Right cardiac atrium (tissue), 5 donors: ENCODE measurements around the gene NOTO. TPM values are rescaled to one million over a fixed set of nuclear protein-coding genes. Genes with fewer than 3 reads are reported as not detected.
A peak's percentile ranks its signal among the peaks of the same experiment; 100 is the strongest.

Source experiments
- ATAC-seq, 2 donors: fragments of 200-7000 bp; cut with Tn5 transposase; one replicate each; pipeline versions ENCODE4 v1.8.0 to v1.9.1; 2020; ENCODE audit warnings: moderate library complexity in 2 of 2, mild to moderate bottlenecking in 1 of 2
- DNase-seq, 3 donors: peaks; one replicate each; pipeline ENCODE4 v3.0.0-alpha.2; 2020
- H3K27ac ChIP-seq: one replicate; pipeline ENCODE4 v1.5.1; 2013; ENCODE audit warnings: mild to moderate bottlenecking, low read length, control low read depth, moderate library complexity
- H3K27me3 ChIP-seq: one replicate; pipeline ENCODE4 v1.6.1; 2013; ENCODE audit not compliant: control insufficient read depth, insufficient read depth
- H3K4me1 ChIP-seq: one replicate; pipeline ENCODE4 v1.6.1; 2013; ENCODE audit warnings: low read length; ENCODE audit not compliant: control insufficient read depth, insufficient read depth
- H3K4me3 ChIP-seq: one replicate; pipeline ENCODE4 v1.5.1; 2013; ENCODE audit warnings: low read length, control low read depth
- H3K9me3 ChIP-seq: one replicate; pipeline ENCODE4 v1.6.1; 2013; ENCODE audit warnings: low read length; ENCODE audit not compliant: control insufficient read depth
- WGBS: extraction: QIAGEN DNeasy Blood & Tissue Kit; methylation state at CpG from one replicate; pipeline ENCODE4 v1.1.7; 2013; 5-methylcytosine and 5-hydroxymethylcytosine counted together
- intact Hi-C, 4 donors: fragments of 100-400 bp; cut with DNase I; formaldehyde crosslinking; loops; one replicate each; pipeline versions ENCODE4 v1.11.0 to v1.14.0; 2022 to 2023
- polyA plus RNA-seq: library from polyadenylated mRNA; stranded (reverse); fragments of 200-250 nt; gene quantifications from one replicate; pipeline ENCODE4 v1.2.3, GENCODE V29; 2013
- total RNA-seq, 4 donors: library from RNA; stranded (reverse); fragmentation: NEBNext Ultra II Directional; extraction: Animal tissue kit (Norgen Biotek cat#: 25700); gene quantifications; one replicate each; pipeline ENCODE4 v1.2.1, GENCODE V29; 2021
- donor health status: healthy with polysubstance abuse.
- donor health status: DM: no; HTN: yes; CAD: no.
- donor health status: DM: no; HTN: no; CAD: no.
- donor health status: DM: no; HTN: yes; CAD: no; lungs with severe emphysema.
- donor health status: DM: yes; HTN: yes; CAD: no.

NOTO gene
- total and polyA plus RNA-seq, 5 donors, result not detected

DNA sequence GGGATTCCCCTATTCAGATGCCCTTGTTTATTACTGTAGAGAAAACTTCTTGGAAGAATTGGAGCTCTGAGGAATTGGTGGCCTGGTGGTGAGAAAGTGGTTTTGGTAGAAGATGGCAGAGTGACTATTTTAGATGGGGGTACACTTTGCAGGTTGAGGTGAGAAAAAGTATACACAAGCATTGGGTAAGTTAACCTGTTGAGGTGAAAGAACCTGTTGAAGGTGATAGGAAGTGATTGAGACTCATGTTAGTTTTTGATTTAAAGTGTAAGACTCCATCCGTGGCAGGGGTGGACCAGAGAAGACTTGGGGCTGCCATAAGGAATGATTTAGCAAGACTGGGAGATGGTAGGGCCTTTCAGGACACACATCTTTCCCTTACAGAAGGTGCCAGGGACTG lies 34.8 kb downstream of the NOTO start:
- H3K27me3 ChIP-seq, result no peaks in the 10 kb centered on the region
- peaks cover 3% of the 10 kb centered on the region for H3K4me1 ChIP-seq
- intact Hi-C loops, result no loop called here
- H3K27ac ChIP-seq, result no peak overlapping the region
- H3K4me3 ChIP-seq, result no peak overlapping the region
- H3K9me3 ChIP-seq, result no peaks in the 10 kb centered on the region
- DNase-seq (no peak), ATAC-seq (no peak)
- WGBS, result 59% methylated on average over 1 of the region's 1 CpG

DNA sequence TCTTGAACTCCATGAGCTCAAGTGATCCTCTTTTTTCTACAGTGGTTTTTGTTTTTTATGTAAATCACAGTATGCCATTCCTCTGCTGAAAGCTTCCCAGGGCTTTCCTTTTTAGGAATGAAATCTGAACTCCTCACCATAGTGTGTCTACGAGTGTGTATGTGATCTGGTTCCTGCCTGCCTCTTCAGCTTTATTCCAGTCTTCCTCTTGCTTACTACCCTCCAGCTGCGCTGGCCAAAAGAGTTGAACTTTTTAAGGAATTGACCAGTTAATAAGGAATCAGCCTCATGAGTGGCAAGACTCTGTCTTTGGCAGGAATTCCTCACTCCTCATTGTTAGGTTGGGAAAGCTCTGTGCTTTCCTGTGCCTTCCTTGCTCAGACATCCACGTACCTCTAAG lies 35.8 kb downstream of the NOTO start:
- peaks cover 3% of the 10 kb centered on the region for H3K4me1 ChIP-seq
- no peak overlapping the region for H3K4me3 ChIP-seq
- ATAC-seq, result no peak
- WGBS, result 68% methylated on average over 3 of the region's 3 CpGs
- no peak for DNase-seq
- intact Hi-C loops, result no loop called here
- H3K27ac ChIP-seq, result no peak overlapping the region
- H3K27me3 ChIP-seq, result no peaks in the 10 kb centered on the region
- no peaks in the 10 kb centered on the region for H3K9me3 ChIP-seq

DNA sequence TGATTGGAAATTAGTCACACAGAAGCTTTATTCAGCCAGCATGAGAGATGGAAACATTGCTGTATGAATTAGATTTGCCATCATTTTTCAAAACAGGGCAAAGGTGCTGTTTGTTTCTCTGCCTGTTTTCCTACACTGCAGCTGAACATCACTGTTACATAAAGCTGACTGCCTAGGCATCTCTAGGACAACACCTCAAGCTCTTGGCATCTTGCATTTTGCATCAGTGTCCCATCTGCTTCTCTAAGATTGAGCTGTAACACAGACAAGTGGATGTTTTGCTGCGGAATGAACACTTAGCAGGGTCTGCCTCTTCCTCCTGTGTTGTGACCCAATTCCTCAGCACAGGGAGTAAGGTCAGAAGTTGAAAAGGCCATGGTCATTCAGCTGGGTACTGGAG lies 36.6 kb downstream of the NOTO start:
- Histone ChIP-seq H3K27me3 (no peaks in the 10 kb centered on the region), H3K9me3 (no peaks in the 10 kb centered on the region), H3K27ac (no peak overlapping the region), H3K4me1 (peaks cover 3% of the 10 kb centered on the region), H3K4me3 (no peak overlapping the region)
- 84% methylated on average over 1 of the region's 1 CpG for WGBS
- DNase-seq (no peak), ATAC-seq (no peak)
- intact Hi-C loops, result no loop called here

DNA sequence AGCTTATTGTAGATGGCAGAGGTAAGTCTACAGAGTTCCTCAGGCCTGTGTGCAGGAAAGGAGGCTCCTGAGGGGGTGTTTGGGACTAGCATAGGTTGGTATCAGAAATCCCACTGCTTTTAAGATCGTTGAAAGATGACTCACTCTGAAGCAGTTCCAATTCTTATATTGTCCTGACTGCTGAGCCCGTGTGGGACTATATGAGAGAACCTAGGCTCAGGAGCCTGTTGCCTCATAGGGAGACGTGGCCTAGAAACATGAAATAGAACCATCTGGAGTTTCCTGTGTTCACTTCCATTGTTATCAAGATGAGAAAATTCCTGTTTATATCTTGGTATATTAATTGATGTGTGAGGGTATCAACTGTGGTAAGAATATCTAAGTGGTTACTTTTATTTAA lies 37.4 kb downstream of the NOTO start:
- Histone ChIP-seq H3K4me3 (no peak overlapping the region), H3K9me3 (no peaks in the 10 kb centered on the region), H3K27ac (no peak overlapping the region), H3K27me3 (no peaks in the 10 kb centered on the region), H3K4me1 (peaks cover 3% of the 10 kb centered on the region)
- 42% methylated on average over 3 of the region's 3 CpGs for WGBS
- ATAC-seq (no peak), DNase-seq (no peak)
- intact Hi-C loops, result no loop called here

DNA sequence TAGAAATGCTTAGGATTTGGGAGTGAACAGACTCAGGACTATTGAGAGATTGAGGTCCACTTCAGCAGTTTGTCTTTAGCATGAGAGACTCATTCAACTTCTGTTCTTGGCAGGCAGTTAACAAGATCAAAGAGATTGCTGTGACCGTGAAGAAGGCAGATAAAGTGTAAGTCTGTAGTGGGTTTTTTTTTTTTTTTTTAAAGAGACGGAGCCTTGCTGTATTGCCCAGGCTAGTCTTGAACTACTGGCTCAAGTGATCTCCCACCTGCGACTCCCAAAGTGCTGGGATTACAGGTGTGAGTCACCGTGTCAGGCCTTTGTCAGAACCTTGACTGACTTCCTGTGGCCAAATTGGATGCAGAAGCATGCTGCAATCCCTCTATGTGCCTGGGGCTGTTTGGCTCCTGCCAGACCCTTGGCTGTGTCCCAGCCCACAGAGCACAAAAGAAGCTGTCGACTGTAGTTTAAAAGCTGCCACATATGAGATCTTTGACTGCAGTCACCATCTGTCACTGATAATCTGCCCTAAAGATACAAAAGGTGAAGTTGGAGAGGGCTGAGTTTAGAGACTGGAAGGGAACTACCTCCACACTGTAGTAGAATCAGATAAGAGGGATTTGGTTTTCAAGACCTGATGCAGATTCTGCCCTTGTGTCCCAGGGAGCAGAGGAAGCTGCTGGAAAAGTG lies 41.7 kb downstream of the NOTO start:
- peak in 1 of 2 donors; percentile 38 for ATAC-seq
- WGBS, result 39% methylated on average over 5 of the region's 5 CpGs
- intact Hi-C loops, result no loop called here

DNA sequence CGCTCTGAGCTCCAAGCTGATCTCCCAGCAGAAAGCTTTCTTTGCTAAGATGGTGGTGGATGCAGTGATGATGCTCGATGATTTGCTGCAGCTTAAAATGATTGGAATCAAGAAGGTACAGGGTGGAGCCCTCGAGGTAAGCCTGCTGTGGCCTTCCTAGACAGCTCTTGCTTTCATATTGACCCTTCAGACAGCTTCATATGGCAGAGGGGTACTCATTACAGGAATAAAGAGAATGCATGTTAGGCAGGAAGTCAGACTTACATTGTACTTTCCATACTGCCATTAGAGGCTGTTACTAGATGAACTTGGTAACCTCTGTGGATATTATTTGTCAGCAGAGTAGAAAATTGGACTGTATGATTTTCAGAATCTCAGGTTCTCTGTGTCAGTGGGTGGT lies 42.2 kb downstream of the NOTO start:
- no peak overlapping the region for H3K27ac ChIP-seq
- no peak overlapping the region for H3K4me3 ChIP-seq
- ATAC-seq (no peak), DNase-seq (no peak)
- no peaks in the 10 kb centered on the region for H3K4me1 ChIP-seq
- H3K9me3 ChIP-seq, result no peaks in the 10 kb centered on the region
- intact Hi-C loops, result no loop called here
- H3K27me3 ChIP-seq, result no peaks in the 10 kb centered on the region
- 89% methylated on average over 3 of the region's 3 CpGs for WGBS

More for the DNA sequence above, 41.7 kb downstream of the NOTO start:
- Histone ChIP-seq H3K9me3 (no peaks in the 10 kb centered on the region), H3K4me3 (no peak overlapping the region), H3K4me1 (no peaks in the 10 kb centered on the region), H3K27me3 (no peaks in the 10 kb centered on the region), H3K27ac (no peak overlapping the region)
- DNase-seq, result no peak

DNA sequence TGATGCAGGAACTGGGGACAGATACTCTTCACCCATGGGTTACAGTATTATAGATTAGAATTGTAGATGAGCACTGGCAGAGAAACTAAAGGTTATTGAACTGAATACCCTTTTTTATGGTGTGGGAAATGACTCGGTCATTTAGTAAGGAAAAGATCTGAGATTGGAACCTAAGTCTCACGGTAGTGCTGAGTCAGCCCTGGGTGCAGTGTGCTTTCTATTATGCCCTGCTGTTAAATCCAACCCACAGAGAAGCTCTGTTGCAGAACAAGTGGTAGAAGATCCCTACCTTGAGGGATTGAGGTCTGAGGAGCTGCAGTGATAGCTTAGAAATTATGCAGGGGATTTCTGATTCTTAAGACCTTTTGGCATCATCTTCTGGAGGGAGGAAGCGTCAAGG lies 44.5 kb downstream of the NOTO start:
- ATAC-seq (no peak), DNase-seq (no peak)
- no peaks in the 10 kb centered on the region for H3K9me3 ChIP-seq
- no peaks in the 10 kb centered on the region for H3K4me1 ChIP-seq
- intact Hi-C loops, result no loop called here
- H3K27ac ChIP-seq, result no peak overlapping the region
- WGBS, result 85% methylated on average over 3 of the region's 3 CpGs
- H3K4me3 ChIP-seq, result no peak overlapping the region
- no peaks in the 10 kb centered on the region for H3K27me3 ChIP-seq

DNA sequence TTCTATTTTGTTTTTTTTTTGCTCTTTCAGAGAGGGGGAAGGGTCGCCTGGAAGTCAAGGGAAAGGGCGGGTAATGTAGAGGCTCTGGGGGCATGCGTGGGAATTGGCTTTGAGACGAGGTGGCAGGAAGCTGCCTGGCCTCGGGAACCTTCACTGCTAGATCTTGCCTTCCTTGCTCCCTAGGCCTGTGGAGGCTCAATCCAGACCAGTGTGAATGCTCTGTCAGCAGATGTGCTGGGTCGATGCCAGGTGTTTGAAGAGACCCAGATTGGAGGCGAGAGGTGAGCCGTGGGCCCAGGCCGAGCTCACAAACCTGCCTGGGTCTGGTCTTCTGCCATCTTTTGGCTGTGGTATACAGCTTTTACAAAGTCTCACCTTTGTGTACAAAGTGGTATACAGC lies 47.3 kb downstream of the NOTO start:
- Histone ChIP-seq H3K9me3 (no peaks in the 10 kb centered on the region), H3K27ac (no peak overlapping the region), H3K27me3 (no peaks in the 10 kb centered on the region), H3K4me3 (no peak overlapping the region), H3K4me1 (no peaks in the 10 kb centered on the region)
- DNase-seq, result no peak
- intact Hi-C loops, result no loop called here
- ATAC-seq, result no peak
- 66% methylated on average over 9 of the region's 9 CpGs for WGBS

DNA sequence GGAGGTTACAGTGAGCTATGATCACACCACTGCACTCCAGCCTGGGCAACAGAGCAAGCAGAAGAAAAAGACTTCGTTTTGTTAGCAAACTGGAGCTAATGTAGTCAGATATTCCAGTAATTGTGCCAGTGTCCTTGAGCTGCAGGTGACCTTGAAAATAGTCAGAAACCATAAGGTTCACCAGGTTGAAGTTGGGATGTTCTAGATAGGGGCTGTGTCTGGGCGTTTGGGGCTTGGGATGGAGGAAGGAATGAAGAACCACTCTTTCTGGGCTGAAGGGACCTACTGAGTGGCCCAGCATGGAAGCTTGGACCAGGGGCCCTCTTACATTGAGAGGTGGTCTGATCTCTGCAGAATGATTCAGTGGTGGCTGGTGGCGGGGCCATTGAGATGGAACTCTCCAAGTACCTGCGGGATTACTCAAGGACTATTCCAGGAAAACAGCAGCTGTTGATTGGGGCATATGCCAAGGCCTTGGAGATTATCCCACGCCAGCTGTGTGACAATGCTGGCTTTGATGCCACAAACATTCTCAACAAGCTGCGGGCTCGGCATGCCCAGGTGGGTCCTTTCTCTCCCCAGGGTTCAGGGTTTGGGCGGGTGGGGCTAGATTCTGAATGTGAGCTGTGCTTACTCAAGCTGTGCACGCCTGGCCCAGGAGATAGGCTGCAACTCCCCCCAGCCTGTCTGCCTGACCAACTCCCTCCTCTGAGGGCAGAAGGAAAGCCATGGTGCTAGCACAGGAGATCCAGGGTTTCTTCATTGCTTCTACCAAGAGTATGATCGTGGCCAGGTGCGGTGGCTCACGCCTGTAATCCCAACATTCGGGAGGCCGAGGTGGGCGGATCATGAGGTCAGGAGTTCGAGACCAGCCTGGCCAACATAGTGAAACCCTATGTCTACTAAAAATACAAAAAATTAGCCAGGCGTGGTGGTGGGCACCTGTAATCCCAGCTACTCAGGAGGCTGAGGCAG lies 48.8 kb downstream of the NOTO start:
- Histone ChIP-seq H3K27ac (no peak overlapping the region), H3K4me1 (no peaks in the 10 kb centered on the region), H3K4me3 (no peak overlapping the region), H3K9me3 (no peaks in the 10 kb centered on the region), H3K27me3 (no peaks in the 10 kb centered on the region)
- DNase-seq, result no peak
- no peak for ATAC-seq
- intact Hi-C loops, result no loop called here
- WGBS, result 91% methylated on average over 17 of the region's 17 CpGs

DNA sequence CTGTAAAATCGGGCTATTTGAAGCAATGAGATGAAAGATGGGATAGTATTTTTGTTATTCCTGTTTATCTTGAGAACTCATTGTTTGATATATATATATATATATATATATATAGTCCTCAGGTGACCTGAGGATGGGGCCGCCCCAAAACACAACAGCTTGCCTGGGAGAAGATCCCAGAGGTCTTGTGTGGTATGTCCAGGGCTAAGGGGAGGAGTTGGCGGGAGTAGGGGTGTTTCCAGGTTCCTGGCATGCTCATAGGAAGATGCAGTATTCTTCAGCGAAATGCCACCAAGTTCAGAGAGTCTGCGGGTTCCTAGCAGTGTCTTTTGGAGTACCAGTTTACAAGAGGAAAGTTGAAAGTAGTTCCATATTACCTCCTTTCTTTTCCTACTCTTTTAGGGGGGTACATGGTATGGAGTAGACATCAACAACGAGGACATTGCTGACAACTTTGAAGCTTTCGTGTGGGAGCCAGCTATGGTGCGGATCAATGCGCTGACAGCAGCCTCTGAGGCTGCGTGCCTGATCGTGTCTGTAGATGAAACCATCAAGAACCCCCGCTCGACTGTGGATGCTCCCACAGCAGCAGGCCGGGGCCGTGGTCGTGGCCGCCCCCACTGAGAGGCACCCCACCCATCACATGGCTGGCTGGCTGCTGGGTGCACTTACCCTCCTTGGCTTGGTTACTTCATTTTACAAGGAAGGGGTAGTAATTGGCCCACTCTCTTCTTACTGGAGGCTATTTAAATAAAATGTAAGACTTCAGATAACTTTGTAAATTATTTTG lies 50.1 kb downstream of the NOTO start:
- DNase-seq (no peak), ATAC-seq (no peak)
- Histone ChIP-seq H3K4me1 (no peaks in the 10 kb centered on the region), H3K27ac (no peak overlapping the region), H3K4me3 (no peak overlapping the region), H3K27me3 (no peaks in the 10 kb centered on the region), H3K9me3 (no peaks in the 10 kb centered on the region)
- WGBS, result 81% methylated on average over 17 of the region's 17 CpGs
- intact Hi-C loops, result no loop called here

DNA sequence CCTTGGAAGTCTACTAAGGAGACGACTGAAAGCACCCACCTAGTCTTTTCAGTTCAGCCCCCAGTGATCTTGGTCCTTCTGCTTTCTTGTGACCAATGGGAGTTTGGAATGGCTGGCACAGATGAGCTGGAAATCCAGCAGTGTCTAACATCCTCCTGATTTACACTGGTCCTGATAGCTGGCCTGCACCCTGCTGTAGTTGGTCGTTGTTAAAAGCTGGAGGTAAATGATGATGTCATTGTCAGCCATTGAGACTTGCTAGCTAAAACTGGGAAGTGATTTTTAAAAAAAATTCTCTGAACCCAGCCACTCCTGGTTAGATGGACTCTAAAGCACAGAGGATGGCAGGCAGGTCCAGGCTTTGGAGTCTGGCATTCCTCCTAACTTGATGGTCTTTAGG lies 51.0 kb downstream of the NOTO start:
- H3K27me3 ChIP-seq, result no peaks in the 10 kb centered on the region
- 64% methylated on average over 2 of the region's 2 CpGs for WGBS
- intact Hi-C loops, result no loop called here
- no peaks in the 10 kb centered on the region for H3K9me3 ChIP-seq
- no peak overlapping the region for H3K27ac ChIP-seq
- no peak overlapping the region for H3K4me3 ChIP-seq
- ATAC-seq (no peak), DNase-seq (no peak)
- no peaks in the 10 kb centered on the region for H3K4me1 ChIP-seq
